AG04450 (cell line): Measurements from ENCODE around the gene B3GALNT2. TPM values are rescaled to one million over a fixed set of nuclear protein-coding genes. Genes with fewer than 3 reads are reported as not detected.

ENCODE experiments used
- CTCF ChIA-PET: fragments of 300-600, 350-600 bp; formaldehyde crosslinking; extraction: SDS; loops from one replicate; lab custom pipeline; 2022; ENCODE audit warnings: antibody characterized with exemption, inconsistent platforms; lab: Charles Lee
- POLR2A ChIA-PET: fragments of 350-600 bp; formaldehyde crosslinking; extraction: SDS; loops from one replicate; lab custom pipeline; 2021; ENCODE audit warnings: antibody characterized with exemption, inconsistent platforms; lab: Yijun Ruan, JAX
- DNase-seq: peaks from one replicate; pipeline ENCODE4 v3.0.0-alpha.2; 2011; ENCODE audit warnings: low read depth, low spot score
- H3K27ac ChIP-seq: one replicate; pipeline ENCODE4 v1.5.1; 2012; ENCODE audit warnings: low read depth, low read length, control low read depth
- H3K27me3 ChIP-seq: one replicate; pipeline ENCODE4 v1.6.0; 2012; ENCODE audit warnings: low read length; ENCODE audit not compliant: control insufficient read depth, insufficient read depth
- H3K4me3 ChIP-seq: 2 replicates; pipeline ENCODE4 v1.5.1; 2011; ENCODE audit warnings: mild to moderate bottlenecking, low read depth, low read length, control low read depth
- H3K9me3 ChIP-seq: 2 replicates; pipeline ENCODE4 v1.5.1; 2012; ENCODE audit warnings: low read length; ENCODE audit not compliant: control insufficient read depth, insufficient read depth
- polyA plus RNA-seq: library from polyadenylated mRNA; depleted of rRNA; stranded (reverse); fragments of >200 nt; gene quantifications from 2 replicates; pipeline ENCODE4 v1.2.3, GENCODE V29; 2011
- TF ChIP-seq, protein P1 (sequence below): IDR thresholded peaks from 2 replicates; pipeline ENCODE4 v1.5.1; 2011; ENCODE audit warnings: low read depth, low read length, control low read depth, inconsistent platforms

Gene B3GALNT2
- polyA plus RNA-seq, 1 experiment: 33.2 TPM

DNA sequence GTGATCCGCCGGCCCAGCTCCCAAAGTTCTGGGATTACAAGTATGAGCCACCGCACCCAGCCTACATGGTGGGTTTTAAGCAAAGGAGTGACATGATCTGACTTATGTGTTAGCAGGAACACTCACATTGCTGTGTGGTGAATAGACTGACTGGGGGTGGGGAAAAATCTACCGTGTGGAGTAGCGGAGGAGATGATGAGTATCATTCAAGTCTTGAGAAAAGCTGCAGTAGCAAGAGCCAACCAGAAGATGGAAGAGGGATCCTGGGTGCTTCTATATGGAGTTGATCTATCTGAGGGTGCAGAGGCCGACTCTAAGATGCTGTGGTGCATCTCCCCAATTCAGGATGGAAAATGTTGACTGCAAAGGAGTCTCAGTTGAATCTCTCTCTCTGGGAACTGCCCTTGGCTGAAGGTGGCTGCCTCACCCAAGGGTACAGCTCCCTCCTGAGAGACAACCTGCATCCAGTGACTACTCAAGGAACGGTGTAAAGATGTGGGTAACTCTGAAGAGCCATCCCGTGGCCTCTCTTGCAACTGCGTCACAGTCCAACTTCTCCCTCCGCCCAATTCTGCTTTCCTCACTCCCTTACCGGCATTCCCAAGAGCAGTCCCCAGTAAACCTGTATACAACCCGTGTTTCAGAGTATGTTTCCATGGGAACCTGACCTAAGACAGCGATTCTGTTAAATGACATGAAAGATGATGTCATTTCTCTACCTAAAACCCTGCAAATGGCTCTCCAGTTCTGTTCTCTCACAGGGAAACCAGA lies 7.4 kb upstream of the B3GALNT2 start:
- Histone ChIP-seq H3K4me3 (no peak overlapping the region), H3K9me3 (no peaks in the 10 kb centered on the region), H3K27me3 (no peaks in the 10 kb centered on the region), H3K27ac (no peak overlapping the region)
- TF ChIP-seq, protein P1, sequence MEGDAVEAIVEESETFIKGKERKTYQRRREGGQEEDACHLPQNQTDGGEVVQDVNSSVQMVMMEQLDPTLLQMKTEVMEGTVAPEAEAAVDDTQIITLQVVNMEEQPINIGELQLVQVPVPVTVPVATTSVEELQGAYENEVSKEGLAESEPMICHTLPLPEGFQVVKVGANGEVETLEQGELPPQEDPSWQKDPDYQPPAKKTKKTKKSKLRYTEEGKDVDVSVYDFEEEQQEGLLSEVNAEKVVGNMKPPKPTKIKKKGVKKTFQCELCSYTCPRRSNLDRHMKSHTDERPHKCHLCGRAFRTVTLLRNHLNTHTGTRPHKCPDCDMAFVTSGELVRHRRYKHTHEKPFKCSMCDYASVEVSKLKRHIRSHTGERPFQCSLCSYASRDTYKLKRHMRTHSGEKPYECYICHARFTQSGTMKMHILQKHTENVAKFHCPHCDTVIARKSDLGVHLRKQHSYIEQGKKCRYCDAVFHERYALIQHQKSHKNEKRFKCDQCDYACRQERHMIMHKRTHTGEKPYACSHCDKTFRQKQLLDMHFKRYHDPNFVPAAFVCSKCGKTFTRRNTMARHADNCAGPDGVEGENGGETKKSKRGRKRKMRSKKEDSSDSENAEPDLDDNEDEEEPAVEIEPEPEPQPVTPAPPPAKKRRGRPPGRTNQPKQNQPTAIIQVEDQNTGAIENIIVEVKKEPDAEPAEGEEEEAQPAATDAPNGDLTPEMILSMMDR: no peak
- CTCF ChIA-PET: interaction anchor here (1.0 to 2.7 kb wide), 4 partner anchors 270 to 460 kb away, joined by 3 to 11 read pairs (median 4); no protein-coding TSS in a partner anchor
- no peak for DNase-seq
- POLR2A ChIA-PET: no interaction called here

DNA sequence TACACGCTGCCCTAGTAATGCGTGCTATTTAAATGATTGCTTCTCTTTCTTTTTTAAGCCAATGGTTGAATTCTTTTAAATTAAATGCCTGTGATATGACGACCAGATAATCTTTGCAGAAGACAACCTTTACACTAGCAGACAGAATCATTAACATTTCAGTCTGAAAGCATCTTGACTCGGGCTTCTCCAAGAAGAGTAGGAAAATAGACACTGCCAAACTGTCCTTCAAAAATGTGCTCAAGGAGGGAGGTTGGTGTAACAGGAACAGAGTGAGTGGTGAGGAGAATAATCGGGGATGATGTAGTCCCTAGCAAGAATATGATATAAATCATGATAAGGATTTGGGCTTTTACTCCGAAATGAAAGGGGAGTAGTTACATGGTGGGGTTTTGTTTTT lies 6.6 kb upstream of the B3GALNT2 start:
- Histone ChIP-seq H3K9me3 (no peaks in the 10 kb centered on the region), H3K4me3 (no peak overlapping the region), H3K27me3 (no peaks in the 10 kb centered on the region), H3K27ac (no peak overlapping the region)
- DNase-seq: no peak
- TF ChIP-seq, protein P1: no peak
- POLR2A ChIA-PET: no interaction called here
- CTCF ChIA-PET: interaction anchor here (1.0 to 2.7 kb wide), 2 partner anchors 270 to 461 kb away, joined by 3 to 11 read pairs; no protein-coding TSS in a partner anchor

DNA sequence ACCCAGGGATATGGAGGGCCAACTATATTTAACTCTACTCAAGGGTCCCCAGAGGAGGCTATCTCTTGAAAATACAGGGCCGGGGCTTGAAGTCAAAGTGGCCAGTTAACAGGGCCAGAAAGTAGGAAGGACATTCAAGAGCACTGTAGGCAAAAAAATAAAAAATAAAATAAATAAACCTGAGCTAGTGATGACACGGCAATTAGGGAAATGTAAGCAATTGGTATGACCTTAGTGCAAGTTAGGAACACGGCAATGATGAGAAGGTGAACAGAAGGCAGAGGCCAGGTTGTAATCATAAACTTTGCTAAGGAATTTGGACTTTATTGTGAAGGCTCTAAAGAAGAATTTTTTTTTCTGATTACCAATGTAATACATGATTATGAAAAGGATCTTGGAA lies 3.4 kb upstream of the B3GALNT2 start:
- TF ChIP-seq, protein P1: no peak
- H3K27ac ChIP-seq: no peak overlapping the region

DNA sequence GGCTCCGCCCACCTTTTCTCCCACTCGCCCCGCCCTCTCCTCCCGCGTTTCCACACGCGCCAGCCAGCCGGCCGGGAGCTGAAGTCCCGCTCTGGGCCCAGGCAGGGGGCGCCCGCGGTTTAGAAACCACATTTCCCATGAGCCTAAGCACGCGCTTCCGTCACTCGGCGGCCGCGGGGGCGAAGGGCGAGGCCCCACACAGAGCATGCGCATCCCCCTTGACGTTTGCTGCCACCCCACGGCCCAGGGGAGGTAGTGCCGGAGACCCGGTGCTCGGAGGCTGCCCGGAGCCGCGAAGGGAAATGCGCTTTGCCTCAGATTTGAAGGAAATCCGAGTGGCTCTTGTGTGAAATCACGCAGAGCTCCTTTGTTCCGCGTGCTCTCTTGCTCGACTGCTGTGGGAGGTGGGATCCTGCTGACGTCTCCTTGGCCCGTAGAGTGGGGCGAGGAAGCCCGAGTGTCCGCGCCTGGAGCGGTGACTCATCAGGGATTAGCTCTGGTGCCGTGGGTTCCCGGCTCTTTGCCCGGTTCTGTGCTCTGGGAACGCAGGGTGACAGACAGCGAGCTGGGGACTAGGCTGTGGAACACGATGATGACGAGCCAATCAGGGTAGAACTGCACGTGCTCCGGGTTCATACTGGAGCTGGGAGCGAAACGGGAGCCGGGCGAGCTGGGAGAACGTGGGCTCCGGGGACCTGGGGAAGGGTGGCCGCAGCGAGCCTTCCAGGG lies 406 bp upstream of the B3GALNT2 start:
- Histone ChIP-seq H3K9me3 (no peaks in the 10 kb centered on the region; the same call in 1 of the 2 replicates), H3K4me3 (peak overlapping the region; percentile 87), H3K27me3 (no peaks in the 10 kb centered on the region), H3K27ac (peak overlapping the region; percentile 99)
- POLR2A ChIA-PET: interaction anchor here (0.7 to 2.4 kb wide), 7 partner anchors 176 to 467 kb away, joined by 3 to 9 read pairs (median 3); partner anchors contain the start of genes ARID4B and GGPS1
- DNase-seq: peak; percentile 98
- CTCF ChIA-PET: interaction anchor here (0.5 to 3.2 kb wide), 53 partner anchors 9 to 563 kb away, joined by 3 to 27 read pairs (median 4); partner anchors contain the start of gene GGPS1
- TF ChIP-seq, protein P1: peak; percentile 77

More for the DNA sequence above, 3.4 kb upstream of the B3GALNT2 start:
- H3K27me3 ChIP-seq: no peaks in the 10 kb centered on the region
- CTCF ChIA-PET: interaction anchor here (1.8 kb wide), 1 partner anchor 464 kb away, joined by 5 read pairs; no protein-coding TSS in a partner anchor
- H3K9me3 ChIP-seq: no peaks in the 10 kb centered on the region; the same call in 1 of the 2 replicates
- POLR2A ChIA-PET: no interaction called here
- DNase-seq: no peak
- no peak overlapping the region for H3K4me3 ChIP-seq
